GM21367 (cell line): ENCODE data around the gene SMOC2.
"Not testable (repeated sequence)": the region's sequence is repeated elsewhere in the genome, so short reads cannot be mapped to it uniquely, and the experiment has no call there.

Experiments
- ATAC-seq: cut with Tn5 transposase; IDR thresholded peaks from one replicate; pipeline ENCODE4 v1.9.1; 2021; ENCODE audit not compliant: unreplicated experiment

The SMOC2 gene

DNA sequence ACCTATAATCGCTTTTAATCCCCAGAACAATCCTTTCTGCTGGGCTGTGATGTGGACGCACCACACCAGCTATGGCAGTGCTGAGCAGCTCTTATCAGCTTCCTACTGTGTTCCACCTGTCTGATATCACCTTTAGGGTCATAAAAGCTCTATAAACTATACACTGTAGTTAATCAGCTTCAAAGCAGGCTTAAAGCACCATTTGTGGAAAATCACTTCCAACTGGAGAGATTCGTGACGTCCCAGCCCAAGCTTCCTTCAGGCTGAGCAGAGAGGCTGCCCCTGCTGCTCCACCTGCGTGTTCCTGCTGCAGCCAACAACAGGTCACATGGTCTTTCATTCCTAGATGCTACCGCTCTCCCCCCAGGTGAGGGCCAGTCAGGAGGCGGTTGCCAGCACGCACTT is 156.5 kb downstream of the SMOC2 start:
- no peak for ATAC-seq

- ATAC-seq, result no peak
Observed at GRCh38 chr6:168598251-168599117, 157.5 kb downstream of the SMOC2 start.

GRCh38 chr6:168599118-168599494 is 158.1 kb downstream of the SMOC2 start:
- ATAC-seq, result no peak

GRCh38 chr6:168599769-168600330 is 158.9 kb downstream of the SMOC2 start:
- no peak for ATAC-seq

GRCh38 chr6:168600381-168600780 is 159.4 kb downstream of the SMOC2 start:
- no peak for ATAC-seq

DNA sequence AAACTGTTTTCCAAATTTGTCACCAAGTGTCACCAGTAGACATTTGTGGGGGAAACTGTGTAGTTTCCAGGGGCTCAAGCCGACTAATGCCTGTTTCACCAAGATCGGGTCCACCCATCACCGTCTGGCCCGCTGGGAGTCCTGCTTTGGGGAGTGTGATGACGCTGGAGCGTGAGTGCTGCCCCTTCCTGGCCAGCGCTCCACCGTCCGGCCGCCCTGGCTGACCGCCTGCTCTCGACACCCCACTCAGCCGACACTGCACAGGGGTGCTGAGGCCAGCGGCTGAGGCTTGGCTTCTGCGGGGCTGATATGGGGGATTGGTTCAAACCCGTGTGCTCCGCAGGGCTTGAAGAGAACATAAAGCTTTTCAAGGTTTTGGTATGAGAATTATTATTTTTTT is 160.1 kb downstream of the SMOC2 start:
- no peak for ATAC-seq

DNA sequence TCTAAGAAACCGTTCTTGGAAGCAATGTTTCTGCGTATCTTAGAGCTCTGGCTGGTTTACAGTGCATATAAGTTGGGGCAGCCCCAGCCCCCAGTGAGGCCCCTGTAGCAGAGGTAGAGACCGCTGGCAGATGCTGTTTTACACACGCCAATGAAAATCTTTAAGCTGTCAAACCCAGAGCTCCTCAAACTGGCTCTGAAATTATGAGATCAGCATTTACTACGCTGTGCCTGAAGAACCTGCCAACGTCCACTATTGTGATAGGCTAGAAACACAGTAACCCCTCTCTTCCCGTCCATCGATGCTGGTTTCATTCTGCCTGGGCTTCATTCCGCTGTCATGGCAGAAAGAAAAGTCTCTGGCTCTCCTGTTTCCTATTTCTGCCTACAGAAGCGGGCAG is 160.6 kb downstream of the SMOC2 start:
- no peak for ATAC-seq

DNA sequence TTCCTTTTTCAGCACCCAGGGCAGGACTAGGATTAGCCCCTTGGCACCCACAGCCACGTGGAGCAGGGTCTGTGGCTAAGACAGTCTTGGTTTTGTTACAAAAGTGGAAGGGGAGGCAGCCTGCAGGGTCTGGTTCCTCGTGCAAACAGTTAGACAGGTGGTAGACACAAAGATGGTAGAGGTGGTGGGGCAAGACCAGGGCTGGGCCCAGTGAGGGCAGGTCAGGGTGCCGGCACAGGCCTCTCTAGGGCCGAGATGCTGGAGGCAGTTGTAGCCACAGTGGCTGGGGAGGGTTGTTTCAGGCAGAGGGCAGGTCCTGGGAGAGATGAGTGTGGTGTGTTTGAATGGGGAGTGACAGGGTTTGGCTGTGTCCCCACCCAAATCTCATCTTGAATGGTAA is 161.6 kb downstream of the SMOC2 start:
- no peak for ATAC-seq

DNA sequence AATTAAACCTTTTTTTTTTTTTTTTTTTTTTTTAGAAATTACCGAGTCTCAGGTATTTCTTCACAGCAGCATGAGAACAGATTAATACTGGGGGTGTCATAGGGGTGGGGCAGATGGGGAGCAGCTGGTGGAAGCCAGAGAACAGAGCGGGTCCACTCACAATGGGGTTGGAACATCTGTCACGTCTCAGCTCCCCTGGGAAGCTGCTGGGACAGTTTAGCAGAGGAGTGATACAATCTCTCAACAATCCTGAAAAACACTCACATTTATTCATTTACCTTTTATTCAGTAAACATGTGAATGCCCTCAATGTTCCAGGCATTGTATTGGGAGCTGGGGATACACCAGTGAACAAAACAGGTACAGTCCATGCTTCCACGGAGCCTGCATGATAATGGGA is 162.2 kb downstream of the SMOC2 start:
- ATAC-seq, result no peak

- no peak for ATAC-seq
Observed at GRCh38 chr6:168605964-168606363, 165.0 kb downstream of the SMOC2 start.

DNA sequence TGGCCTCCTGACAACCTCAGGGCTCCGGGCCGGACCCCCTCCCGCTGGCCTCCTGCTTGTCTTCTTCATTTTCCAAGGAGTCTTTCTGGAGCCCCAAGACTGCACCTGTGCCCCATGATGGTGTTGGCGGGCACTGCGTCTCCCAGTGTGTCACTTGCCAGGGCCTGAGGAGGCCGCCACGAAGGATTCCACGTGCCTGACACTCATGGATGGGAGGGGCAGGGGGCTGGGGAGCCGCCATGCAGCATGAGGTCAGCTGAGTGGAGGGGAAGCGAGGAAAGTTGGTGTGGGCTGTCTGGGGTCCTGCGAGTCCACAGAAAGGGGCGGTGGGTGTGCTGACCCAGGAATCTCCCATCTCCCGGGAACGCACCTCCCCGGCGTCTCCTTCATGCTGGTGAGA is 165.7 kb downstream of the SMOC2 start:
- ATAC-seq, result no peak

GRCh38 chr6:168607272-168608112 is 166.5 kb downstream of the SMOC2 start:
- ATAC-seq, result no peak

GRCh38 chr6:168608113-168608400 is 167.1 kb downstream of the SMOC2 start:
- no peak for ATAC-seq

GRCh38 chr6:168609026-168609685 is 168.2 kb downstream of the SMOC2 start:
- no peak for ATAC-seq

GRCh38 chr6:168609914-168610490 is 169.0 kb downstream of the SMOC2 start:
- no peak for ATAC-seq

- ATAC-seq, result not testable (repeated sequence)
Observed at GRCh38 chr6:168610966-168611365, 170.0 kb downstream of the SMOC2 start.

DNA sequence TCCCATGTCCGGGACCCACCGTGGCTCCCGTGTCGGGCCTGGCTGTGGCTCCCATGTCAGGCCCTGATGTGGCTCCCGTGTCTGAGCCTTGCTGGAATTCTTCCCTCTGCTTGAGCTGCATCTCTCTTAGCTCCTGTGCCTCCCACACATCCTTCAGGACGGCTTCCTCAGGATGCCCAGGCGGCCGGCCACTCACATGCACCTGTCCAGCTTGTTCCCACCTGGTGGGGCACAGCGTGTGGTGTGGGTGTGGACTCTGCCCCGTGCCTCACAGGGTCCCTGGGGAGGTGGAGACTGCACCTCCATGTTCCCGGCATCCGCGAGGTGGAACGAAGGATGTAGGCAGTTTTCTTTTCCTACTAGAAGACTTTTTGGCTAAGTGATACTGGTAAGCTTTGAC is 170.7 kb downstream of the SMOC2 start:
- no peak for ATAC-seq

GRCh38 chr6:168612586-168612985 is 171.6 kb downstream of the SMOC2 start:
- ATAC-seq, result no peak

GRCh38 chr6:168615837-168616236 is 174.9 kb downstream of the SMOC2 start:
- no peak for ATAC-seq

- ATAC-seq, result no peak
Observed at GRCh38 chr6:168616816-168617765, 176.1 kb downstream of the SMOC2 start.
